Ureter (tissue), 1 donor: Measurements from ENCODE around the gene DSN1. TPM values are rescaled to one million over a fixed set of nuclear protein-coding genes. Genes with fewer than 3 reads are reported as not detected.

Source experiments
- DNase-seq: peaks from one replicate; pipeline ENCODE4 v3.0.0-alpha.2; 2020; ENCODE audit warnings: low spot score
- total RNA-seq: library from RNA; stranded (reverse); gene quantifications from one replicate; pipeline ENCODE4 v1.2.4, GENCODE V29; 2023
- donor health status: DM: yes; HTN: yes; CAD: no.

DSN1 gene
- total RNA-seq, 1 donor from 2014 or later = 6.5 TPM

GRCh38 chr20:36756496-36756895 is 17.1 kb downstream of the DSN1 start:
- no peak for DNase-seq

GRCh38 chr20:36754656-36755222 is 18.8 kb downstream of the DSN1 start:
- DNase-seq = no peak

- no peak for DNase-seq
Observed at GRCh38 chr20:36752582-36752981, 21.0 kb downstream of the DSN1 start.

- DNase-seq = peak; percentile 95
Observed at GRCh38 chr20:36745927-36746659, 27.5 kb downstream of the DSN1 start, which contains the start of gene NDRG3. Gene NDRG3, minus strand, starts transcription at chr20:36746090. Its CDS starts 24,355 bp downstream, at chr20:36721735.

- DNase-seq = no peak
Observed at GRCh38 chr20:36745234-36745926, 28.2 kb downstream of the DSN1 start.

GRCh38 chr20:36744764-36745191 is 28.8 kb downstream of the DSN1 start:
- DNase-seq = no peak

- no peak for DNase-seq
Observed at GRCh38 chr20:36744243-36744642, 29.3 kb downstream of the DSN1 start.

GRCh38 chr20:36742558-36742957 is 31.0 kb downstream of the DSN1 start:
- DNase-seq = no peak

GRCh38 chr20:36741072-36741471 is 32.5 kb downstream of the DSN1 start:
- no peak for DNase-seq

GRCh38 chr20:36737183-36737499 is 36.4 kb downstream of the DSN1 start:
- DNase-seq = no peak

- no peak for DNase-seq
Observed at GRCh38 chr20:36736451-36737182, 36.9 kb downstream of the DSN1 start.

- DNase-seq = no peak
Observed at GRCh38 chr20:36732456-36732855, 41.1 kb downstream of the DSN1 start.

- DNase-seq = no peak
Observed at GRCh38 chr20:36728986-36729385, 44.6 kb downstream of the DSN1 start.

GRCh38 chr20:36726168-36726567 is 47.4 kb downstream of the DSN1 start:
- DNase-seq = no peak

GRCh38 chr20:36720510-36720909 is 53.1 kb downstream of the DSN1 start:
- DNase-seq = no peak

GRCh38 chr20:36717657-36718056 is 55.9 kb downstream of the DSN1 start:
- DNase-seq = no peak

GRCh38 chr20:36717021-36717420 is 56.5 kb downstream of the DSN1 start:
- DNase-seq = no peak

GRCh38 chr20:36712775-36713174 is 60.8 kb downstream of the DSN1 start:
- no peak for DNase-seq

- no peak for DNase-seq
Observed at GRCh38 chr20:36709126-36709525, 64.4 kb downstream of the DSN1 start.

- DNase-seq = no peak
Observed at GRCh38 chr20:36703530-36703929, 70.0 kb downstream of the DSN1 start.
